Measurements from ENCODE around the gene FANCL. TPM values are rescaled to one million over a fixed set of nuclear protein-coding genes. Genes with fewer than 3 reads are reported as not detected.

Gene FANCL
- total and polyA plus RNA-seq, 9 of the 15 experiments (the other 6 are each of a cell fraction or from before 2014, with no cell fraction given): 36.7 to 120 (median 58.5) TPM

DNA sequence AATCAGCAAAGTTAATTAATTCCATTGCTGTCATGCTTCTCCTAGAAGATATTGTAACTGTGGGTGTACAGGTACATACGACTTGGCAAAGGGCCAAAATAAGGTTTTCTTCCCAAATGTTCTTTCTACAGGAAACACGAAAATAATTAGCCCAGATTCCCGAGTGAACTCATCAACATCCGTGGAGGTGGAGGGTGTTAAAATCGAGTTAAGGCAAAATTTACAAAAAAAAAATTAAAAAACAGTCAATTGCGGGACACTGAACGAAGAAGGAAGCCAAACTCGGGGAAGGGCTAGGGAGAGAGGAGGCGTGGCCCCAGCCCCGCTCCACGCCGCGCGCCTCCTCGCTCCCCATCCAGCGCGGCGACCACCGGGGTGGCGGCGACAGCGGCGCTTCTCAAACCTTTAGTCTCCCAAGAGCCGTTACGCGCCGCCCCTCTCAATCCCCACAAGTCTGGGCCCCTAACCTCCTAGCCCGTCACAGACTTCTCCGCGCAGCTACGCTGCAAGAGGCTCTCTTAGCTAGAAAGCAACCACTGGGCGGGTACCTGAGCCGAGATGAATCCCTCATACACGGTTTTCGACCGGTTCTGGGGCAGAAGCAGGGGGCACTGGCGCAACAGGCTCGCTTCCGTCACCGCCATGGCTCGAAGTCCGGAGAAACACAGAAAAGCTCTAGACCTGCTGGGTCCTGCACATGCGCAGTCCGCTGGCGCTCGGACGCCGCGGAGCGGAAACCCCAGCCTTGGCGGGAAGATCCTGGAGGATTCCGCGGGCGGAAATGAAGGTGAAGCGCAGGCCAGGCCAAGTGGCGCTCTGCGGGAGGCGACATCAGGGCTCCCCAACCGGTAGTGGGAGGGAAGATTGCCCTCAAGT is at the start of gene FANCL (continued):
- TF ChIP-seq, protein P1, sequence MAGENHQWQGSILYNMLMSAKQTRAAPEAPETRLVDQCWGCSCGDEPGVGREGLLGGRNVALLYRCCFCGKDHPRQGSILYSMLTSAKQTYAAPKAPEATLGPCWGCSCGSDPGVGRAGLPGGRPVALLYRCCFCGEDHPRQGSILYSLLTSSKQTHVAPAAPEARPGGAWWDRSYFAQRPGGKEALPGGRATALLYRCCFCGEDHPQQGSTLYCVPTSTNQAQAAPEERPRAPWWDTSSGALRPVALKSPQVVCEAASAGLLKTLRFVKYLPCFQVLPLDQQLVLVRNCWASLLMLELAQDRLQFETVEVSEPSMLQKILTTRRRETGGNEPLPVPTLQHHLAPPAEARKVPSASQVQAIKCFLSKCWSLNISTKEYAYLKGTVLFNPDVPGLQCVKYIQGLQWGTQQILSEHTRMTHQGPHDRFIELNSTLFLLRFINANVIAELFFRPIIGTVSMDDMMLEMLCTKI (IDR thresholded peaks at IDR 0.05; ENCODE audit: partially characterized antibody): no peak
- TF ChIP-seq EWSR1 (IDR thresholded peaks at IDR 0.05; ENCODE audit: borderline replicate concordance, low read depth, partially characterized antibody): no peak
- no peak for TF ChIP-seq KAT2B (IDR thresholded peaks at IDR 0.05; ENCODE audit: low read depth, low read length)
- TF ChIP-seq, protein P2, sequence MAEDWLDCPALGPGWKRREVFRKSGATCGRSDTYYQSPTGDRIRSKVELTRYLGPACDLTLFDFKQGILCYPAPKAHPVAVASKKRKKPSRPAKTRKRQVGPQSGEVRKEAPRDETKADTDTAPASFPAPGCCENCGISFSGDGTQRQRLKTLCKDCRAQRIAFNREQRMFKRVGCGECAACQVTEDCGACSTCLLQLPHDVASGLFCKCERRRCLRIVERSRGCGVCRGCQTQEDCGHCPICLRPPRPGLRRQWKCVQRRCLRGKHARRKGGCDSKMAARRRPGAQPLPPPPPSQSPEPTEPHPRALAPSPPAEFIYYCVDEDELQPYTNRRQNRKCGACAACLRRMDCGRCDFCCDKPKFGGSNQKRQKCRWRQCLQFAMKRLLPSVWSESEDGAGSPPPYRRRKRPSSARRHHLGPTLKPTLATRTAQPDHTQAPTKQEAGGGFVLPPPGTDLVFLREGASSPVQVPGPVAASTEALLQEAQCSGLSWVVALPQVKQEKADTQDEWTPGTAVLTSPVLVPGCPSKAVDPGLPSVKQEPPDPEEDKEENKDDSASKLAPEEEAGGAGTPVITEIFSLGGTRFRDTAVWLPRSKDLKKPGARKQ (CRISPR knock-in tag; IDR thresholded peaks at IDR 0.05): no peak
- TF ChIP-seq, protein P3, sequence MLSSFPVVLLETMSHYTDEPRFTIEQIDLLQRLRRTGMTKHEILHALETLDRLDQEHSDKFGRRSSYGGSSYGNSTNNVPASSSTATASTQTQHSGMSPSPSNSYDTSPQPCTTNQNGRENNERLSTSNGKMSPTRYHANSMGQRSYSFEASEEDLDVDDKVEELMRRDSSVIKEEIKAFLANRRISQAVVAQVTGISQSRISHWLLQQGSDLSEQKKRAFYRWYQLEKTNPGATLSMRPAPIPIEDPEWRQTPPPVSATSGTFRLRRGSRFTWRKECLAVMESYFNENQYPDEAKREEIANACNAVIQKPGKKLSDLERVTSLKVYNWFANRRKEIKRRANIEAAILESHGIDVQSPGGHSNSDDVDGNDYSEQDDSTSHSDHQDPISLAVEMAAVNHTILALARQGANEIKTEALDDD (IDR thresholded peaks at IDR 0.05): no peak
- TF ChIP-seq CREB3L1 (IDR thresholded peaks at IDR 0.05; ENCODE audit: borderline replicate concordance, low read depth): no peak
- no peak for TF ChIP-seq HEY1 (CRISPR knock-in tag; IDR thresholded peaks at IDR 0.05; ENCODE audit: borderline replicate concordance)
- no peak for TF ChIP-seq FOSL1 (tag; conservative IDR thresholded peaks at IDR 0.05)
- TF ChIP-seq KLF10 (CRISPR knock-in tag; IDR thresholded peaks at IDR 0.05): no peak
- no peak for TF ChIP-seq ARID3B (CRISPR knock-in tag; IDR thresholded peaks at IDR 0.05; ENCODE audit: borderline replicate concordance)
- peak; percentile 60 for TF ChIP-seq ZFX (CRISPR knock-in tag; IDR thresholded peaks at IDR 0.05)
- peak; percentile 36; the same call in 1 of the 2 replicates for TF ChIP-seq MYC (IDR thresholded peaks at IDR 0.05; ENCODE audit: low read depth, low read length)
- peak; percentile 58; the same call in 1 of the 2 replicates for TF ChIP-seq MYC (CRISPR knock-in tag; IDR thresholded peaks at IDR 0.05; ENCODE audit: borderline replicate concordance, low read depth)
- no peak for TF ChIP-seq NEUROD1 (IDR thresholded peaks at IDR 0.05; ENCODE audit: borderline replicate concordance, low read depth, low read length, partially characterized antibody)
- TF ChIP-seq PYGO2 (tag; IDR thresholded peaks at IDR 0.05): no peak
- TF ChIP-seq BDP1 (IDR thresholded peaks at IDR 0.05; ENCODE audit: insufficient read depth, insufficient read length): no peak
- TF ChIP-seq ZC3H11A (IDR thresholded peaks at IDR 0.05; ENCODE audit: low read depth, low read length): no peak
- TF ChIP-seq MEIS2 (IDR thresholded peaks at IDR 0.05; ENCODE audit: partially characterized antibody): peak; percentile 69
- TF ChIP-seq PRMT5 (CRISPR knock-in tag; IDR thresholded peaks at IDR 0.05): no peak
- TF ChIP-seq CBFA2T2 (conservative IDR thresholded peaks at IDR 0.05): 0 out of 2 replicates have a peak, but pooled peaks have one; percentile 4

All from K562 (cell line).